NCI-H446 treated with DMSO at 0.1 percent for 48 hours (cell line): ENCODE data around the gene CPNE4.
"Not testable (repeated sequence)": the region's sequence is repeated elsewhere in the genome, so short reads cannot be mapped to it uniquely, and the experiment has no call there.

ENCODE experiments used
- DNase-seq: peaks from one replicate; lab custom pipeline; 2025; lab: John Stamatoyannopoulos, UW

CPNE4 gene

DNA sequence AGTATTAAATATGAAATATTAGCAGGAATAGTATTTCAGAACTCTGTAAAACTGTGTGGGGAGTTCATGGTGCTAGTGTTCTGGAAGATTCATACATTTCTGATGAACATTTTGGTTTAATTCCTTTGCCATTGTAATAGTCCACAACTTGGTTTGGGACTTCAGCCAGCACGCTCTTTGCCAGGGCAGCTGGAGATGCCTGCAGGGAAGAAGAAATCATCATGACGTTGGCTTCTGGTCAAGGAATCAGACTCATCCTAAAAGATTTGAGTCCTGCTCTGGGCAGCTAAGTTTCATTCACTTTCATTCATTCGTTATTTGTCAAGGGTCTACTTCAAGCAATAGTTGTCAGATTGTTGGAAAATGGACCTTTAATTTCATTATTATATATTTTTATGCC lies 499.7 kb downstream of the CPNE4 start:
- peak; percentile 66 for DNase-seq

DNA sequence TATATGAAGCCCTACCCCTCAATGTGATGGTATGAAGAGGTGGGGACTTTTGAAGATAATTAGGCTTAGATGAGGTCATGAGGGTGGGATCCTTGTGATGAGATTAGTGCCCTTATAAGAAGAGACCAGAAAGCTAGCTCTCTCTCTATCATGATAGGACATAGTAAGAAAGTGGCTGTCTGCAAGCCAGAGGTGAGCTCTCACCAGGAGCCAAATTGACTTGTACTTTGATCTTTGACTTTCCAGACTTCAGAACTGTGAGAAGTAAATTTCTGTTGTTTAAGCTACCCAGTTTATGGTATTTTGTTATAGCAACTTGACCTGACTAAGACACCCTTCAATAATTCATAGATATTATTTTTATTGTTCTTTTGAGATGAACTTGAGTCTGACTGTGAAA lies 502.2 kb downstream of the CPNE4 start:
- no peak for DNase-seq

DNA sequence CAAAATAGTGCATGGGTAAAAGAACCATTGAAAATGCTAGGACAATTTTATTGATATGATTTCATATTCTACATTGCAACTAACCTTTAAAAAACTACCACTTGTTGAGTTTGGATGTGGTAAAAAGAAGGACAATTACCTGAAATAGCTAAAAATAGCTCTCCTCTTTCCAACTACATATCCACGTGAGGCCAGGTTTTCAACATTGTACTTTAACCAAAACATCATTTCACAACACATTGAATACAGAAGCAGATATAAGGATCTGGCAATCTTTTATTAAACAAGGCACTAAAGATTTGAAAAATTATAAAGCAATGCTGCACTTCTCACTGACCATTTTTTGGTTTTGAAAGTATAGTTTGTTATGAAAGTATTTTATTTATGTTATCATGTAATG lies 504.0 kb downstream of the CPNE4 start:
- DNase-seq = no peak

DNA sequence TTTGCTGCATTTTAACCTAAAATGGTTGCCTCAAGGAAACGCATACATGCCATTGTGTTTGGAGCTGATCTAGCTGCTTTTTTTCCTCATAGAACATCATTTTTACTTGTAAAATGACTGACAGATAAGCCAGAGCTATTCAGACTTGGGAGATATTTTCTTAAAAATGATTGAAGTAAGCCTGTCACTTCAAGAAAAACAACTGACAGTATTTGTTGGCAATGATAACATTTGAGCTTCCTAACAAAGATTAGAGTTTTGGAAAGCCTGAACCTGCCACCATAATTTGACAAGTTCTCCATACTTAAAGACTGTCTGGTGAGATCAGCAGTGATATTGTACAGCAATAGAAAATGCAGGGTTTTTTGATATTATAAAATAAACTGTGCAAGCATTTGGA lies 504.4 kb downstream of the CPNE4 start:
- no peak for DNase-seq

DNA sequence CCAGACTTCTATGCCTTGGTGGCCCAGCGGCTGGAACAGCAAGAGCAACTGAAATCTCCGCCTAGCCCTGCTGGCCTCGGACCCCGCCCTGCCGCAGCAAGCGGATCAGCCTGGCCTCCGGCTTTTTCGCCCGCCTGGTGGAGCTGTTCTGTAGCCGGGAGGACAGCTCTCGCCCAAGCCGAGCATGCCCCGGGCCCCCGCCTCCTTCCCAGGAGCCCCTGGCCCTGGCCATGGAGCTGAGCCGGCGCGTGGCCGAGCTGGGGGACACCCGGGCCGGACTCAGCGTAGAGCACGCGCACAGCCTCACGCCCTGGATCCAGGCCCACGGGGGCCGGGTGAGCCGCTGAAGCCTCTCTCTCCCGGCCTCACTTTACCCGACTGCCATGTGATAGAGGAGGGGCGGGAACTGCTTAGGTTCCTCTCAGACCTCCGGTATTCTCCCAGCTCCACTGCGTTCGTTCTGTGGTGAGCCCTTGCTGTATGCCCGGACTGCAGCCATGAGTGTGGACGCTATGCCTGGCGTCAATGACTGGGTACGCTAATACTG lies 507.9 kb downstream of the CPNE4 start:
- peak; percentile 28 for DNase-seq

DNA sequence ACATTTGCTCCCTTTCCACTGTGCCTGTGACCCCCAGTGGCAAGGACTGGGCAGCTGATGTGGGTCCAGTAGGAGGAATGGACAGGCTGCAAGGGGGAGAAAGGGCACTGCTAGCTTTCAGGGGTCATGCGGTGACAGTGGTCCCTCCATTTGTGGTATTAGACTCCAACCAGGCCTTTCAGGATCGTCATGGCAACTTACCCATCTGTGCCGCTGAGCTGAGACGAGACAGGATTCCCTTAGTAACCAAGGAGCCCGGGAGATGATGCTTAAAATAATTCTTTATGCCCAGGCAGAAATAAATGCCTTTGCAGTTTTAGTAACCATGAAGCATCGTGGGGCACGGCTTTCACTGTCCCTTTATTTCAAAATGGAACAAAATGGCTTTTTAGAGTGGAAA lies 516.1 kb downstream of the CPNE4 start:
- DNase-seq = no peak

DNA sequence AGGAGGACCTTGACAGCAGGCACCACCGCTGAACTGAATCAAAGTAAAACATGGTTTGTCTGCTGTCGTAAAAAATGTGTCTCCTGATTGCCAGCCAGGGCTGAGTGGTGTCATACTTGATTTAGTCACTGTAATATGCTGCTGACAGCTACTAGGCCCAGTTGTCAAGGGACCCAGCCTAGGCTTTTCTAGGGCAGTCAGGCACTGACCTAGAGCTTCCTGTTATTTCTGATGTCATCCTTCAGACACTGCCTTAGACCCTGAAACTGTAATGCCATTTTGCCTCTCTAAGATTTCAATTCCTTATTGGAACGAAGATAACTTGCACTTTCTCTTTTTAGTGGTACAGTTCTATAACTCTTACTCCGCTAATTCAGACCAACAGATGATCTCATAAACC lies 529.4 kb downstream of the CPNE4 start:
- DNase-seq = no peak

DNA sequence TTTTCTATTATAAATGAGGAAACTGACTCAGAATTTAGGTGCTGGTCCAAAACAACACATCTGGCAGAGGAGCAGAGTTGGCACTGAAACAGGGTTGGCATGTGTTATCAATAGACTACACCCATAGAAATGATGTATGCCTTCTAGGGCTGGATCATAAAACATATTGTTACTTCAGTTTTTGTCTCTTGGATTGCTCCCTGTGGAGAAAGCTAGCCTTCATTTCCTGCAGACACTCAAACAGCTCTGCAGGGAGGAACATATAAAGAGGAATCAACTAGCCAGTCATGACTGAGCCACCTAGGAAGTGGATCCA lies 531.5 kb downstream of the CPNE4 start:
- DNase-seq = peak; percentile 43

DNA sequence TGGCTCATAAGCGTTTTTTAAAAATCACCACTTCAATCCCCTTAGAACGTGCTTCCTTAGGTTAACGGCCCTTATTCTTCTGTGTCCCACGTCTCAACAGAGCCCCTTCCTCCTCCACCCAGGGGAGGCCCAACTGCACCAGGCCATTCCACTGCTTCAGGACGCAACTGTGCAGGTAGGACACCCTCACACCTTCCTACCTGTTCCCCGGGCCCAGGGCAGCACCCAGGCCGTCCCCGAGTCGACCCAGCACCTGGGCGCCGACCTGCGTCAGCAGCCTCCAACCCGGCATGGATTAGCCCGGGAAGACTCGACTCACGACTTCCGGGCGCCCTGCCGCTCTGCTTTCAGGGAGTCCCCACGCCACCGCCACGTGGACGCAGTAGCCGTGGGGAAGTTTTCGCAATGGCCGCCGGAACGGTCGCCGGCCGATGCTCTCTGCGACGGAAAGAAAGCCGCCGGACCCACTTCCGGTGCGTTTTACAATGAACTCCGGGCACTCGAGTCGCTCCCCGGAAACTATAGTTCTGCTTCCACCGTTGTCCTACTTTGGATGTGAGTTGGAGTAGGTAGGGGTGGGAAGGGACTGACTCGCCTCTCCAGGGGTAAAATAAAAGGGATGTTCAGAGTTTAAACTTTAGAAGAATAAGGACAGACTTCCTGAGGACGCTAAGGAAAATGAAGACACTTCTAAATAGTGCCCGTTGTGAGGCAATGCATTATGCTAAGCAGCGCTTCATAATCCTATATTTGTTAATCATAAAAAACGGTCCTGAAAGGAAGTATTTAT lies 532.1 kb downstream of the CPNE4 start, which contains the start of gene MRPL3:
MRPL3 (minus strand) TSS at position 442 of the 790 bp plus-strand sequence; CDS start at position 292, 150 bp downstream.
- DNase-seq = peak; percentile 87

DNA sequence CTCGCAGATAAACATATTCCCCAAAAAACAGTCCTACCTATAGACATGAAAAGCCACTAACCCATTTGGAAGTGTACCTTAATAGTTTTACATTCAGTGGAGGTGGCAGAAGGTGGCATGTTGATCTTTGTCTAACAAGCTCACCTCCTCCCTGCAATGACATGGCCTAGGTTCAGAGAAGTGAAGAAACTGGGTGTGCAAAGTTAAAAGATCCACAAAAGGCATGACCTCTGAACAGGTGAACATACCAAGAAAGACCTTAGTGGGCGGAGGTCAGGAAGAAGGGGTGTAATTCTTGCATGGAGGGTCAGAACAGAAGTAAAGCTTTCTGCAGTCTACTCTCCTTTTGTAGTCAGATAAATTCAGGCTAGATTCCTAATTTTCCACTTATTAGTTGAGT lies 532.9 kb downstream of the CPNE4 start:
- no peak for DNase-seq

DNA sequence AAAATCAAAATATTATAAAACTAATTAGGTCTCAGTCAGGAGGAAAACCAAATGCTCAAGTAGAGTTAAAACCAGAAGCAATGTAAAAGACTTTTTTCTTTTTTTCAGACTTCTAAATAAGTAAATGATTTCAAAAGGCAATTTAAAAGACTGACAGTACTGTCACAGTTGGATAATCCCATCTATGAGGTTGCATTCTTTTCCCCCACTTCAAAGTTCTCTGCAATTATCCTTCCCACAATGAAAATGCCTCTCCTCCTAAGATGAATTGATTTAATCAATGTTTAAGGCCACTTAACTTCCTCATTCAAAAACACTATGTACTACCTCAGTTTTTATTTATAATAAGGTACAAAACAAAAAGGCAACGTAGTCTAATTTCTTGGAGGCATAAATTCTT lies 540.1 kb downstream of the CPNE4 start:
- DNase-seq = no peak

DNA sequence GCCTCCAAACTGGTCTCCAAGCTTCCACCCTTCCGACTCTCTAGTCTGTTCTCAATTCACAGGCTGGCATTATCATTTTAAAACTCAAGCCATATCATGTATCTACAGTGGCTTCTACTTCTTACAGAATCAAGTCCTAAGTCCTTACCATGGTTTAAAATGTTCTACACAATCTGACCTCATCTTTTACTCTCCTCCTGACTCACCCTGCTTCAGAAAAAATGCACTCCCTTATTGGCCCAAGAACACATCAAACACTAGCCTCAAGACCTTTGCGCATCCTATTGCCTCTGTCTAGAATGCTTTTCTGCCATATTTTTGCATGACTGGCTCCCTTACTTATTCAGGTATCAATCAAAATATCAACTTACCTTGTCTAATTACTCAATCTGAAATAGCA lies 543.0 kb downstream of the CPNE4 start:
- no peak for DNase-seq

DNA sequence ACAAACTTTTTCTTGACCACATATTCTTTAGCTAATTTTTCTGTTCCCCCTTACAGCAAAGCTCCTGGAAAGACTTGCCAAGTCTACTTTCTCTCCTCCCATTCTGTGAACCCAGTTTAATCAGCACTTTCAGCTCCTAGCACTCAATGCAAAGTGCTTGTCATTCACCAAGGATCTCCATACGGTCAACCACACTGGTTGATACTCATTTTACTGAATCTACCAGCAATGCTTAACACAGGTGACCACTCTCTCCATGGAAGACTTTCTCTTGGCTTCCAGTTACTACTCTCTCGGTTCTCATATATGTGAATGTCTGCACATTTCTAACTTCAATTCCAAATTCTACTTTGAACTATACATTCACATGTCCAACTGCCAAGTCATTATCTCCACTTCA lies 543.7 kb downstream of the CPNE4 start:
- no peak for DNase-seq

DNA sequence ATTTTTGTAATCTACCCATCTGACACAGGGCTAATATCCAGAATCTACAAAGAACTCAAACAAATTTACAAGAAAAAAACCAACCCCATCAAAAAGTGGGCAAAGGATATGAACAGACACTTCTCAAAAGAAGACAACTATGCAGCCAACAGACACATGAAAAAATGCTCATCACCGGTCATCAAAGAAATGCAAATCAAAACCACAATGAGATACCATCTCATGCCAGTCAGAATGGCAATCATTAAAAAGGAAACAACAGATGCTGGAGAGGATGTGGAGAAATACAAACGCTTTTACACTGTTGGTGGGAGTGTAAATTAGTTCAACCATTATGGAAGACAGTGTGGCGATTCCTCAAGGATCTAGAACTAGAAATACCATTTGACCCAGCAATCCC lies 548.3 kb downstream of the CPNE4 start:
- not testable (repeated sequence) for DNase-seq

DNA sequence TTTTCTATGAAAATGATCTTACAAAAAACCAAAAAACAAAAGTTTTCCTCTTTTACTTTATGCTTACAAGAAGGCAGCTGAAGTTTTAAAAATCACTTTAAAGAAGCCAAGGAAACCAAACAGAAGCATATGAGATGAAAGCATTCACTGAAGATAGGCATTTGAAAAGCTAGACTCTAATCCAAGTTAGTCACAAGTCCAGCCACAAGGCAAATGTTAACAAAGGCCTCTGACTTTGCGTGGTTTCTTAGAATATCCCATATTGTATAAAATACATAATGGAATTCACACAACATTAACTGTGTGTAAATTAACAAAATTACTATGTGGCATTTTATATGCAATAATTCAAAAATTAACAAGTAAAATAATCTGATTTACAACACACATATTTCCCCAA lies 549.7 kb downstream of the CPNE4 start:
- no peak for DNase-seq

DNA sequence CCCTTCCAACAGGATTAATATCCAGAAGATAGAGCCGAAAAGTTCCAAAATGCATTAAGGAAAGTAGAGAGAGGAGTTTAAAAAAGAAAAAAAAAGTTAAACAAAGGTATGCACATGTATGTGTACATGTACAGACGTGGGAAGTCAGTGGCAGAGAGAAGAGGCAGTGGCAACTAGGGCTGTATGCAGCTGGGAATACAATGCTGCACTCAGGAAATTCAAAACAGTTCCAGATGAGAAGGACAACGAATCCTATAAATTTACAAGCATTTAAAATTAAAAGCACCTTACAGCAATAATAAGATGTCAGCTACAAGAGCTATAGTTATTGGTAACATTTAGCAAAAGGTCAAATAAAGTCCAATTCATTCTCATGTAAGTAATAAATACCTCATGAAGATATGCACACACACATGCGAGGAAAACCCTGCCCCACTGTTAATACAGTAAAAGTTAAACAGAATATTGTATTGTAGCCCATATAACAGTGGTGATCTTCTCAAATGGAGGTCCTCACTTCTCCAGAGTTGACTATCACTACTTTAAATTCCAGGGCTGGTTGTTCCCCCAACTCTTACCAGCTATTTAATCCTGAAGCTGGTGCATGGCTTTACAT lies 550.2 kb downstream of the CPNE4 start:
- DNase-seq = no peak
